ENCODE results near the gene MMP24. TPM values are rescaled to one million over a fixed set of nuclear protein-coding genes. Genes with fewer than 3 reads are reported as not detected.

Gene MMP24
- total RNA-seq, 2 donors from 2014 or later, result 0.52 to 0.88 TPM

- intact Hi-C loops (cut with DNase I), result loop anchor here (5.0 to 10.0 kb wide), 3 partner anchors 113 to 333 kb away; partner anchors contain the start of genes TRPC4AP (in 2 of the 2), ACSS2 (in 1 of the 2) and GGT7 (in 1 of the 2)
- peak; percentile 92 for DNase-seq (ENCODE audit: low spot score)
These were observed 18.4 kb upstream of the MMP24 start for GRCh38 chr20:35207950-35208611.

- intact Hi-C loops (cut with DNase I), result loop anchor here in 1 of 2 donors (10.0 kb wide), 1 partner anchor 381 kb away; no protein-coding TSS in a partner anchor
- no peak for DNase-seq (ENCODE audit: low spot score)
These were observed 11.2 kb upstream of the MMP24 start for GRCh38 chr20:35215066-35215956.

- intact Hi-C loops (cut with DNase I), result loop anchor here in 1 of 2 donors (10.0 kb wide), 1 partner anchor 382 kb away; no protein-coding TSS in a partner anchor
- DNase-seq (ENCODE audit: low spot score), result no peak
These were observed 9.9 kb upstream of the MMP24 start for GRCh38 chr20:35216541-35216940.

- no peak for DNase-seq (ENCODE audit: low spot score)
- intact Hi-C loops (cut with DNase I), result no loop called here
These were observed 2.5 kb upstream of the MMP24 start for GRCh38 chr20:35223941-35224340.

GRCh38 chr20:35224536-35224935 lies 2.0 kb upstream of the MMP24 start:
- DNase-seq (ENCODE audit: low spot score), result no peak
- intact Hi-C loops (cut with DNase I), result no loop called here

GRCh38 chr20:35225319-35226125 lies 968 bp upstream of the MMP24 start:
- intact Hi-C loops (cut with DNase I), result no loop called here

GRCh38 chr20:35226884-35227681 lies 593 bp downstream of the MMP24 start:
- peak; percentile 85 for DNase-seq (ENCODE audit: low spot score)
- intact Hi-C loops (cut with DNase I), result no loop called here

More at GRCh38 chr20:35225319-35226125, 968 bp upstream of the MMP24 start:
- DNase-seq (ENCODE audit: low spot score), result no peak

GRCh38 chr20:35232575-35232974 lies 6.1 kb downstream of the MMP24 start:
- no peak for DNase-seq (ENCODE audit: low spot score)
- intact Hi-C loops (cut with DNase I), result no loop called here

- DNase-seq (ENCODE audit: low spot score), result no peak
- intact Hi-C loops (cut with DNase I), result no loop called here
These were observed 9.4 kb downstream of the MMP24 start for GRCh38 chr20:35235881-35236280.

GRCh38 chr20:35237486-35237885 lies 11.0 kb downstream of the MMP24 start:
- intact Hi-C loops (cut with DNase I), result no loop called here
- no peak for DNase-seq (ENCODE audit: low spot score)

- no peak for DNase-seq (ENCODE audit: low spot score)
- intact Hi-C loops (cut with DNase I), result no loop called here
These were observed 11.7 kb downstream of the MMP24 start for GRCh38 chr20:35238170-35238569.

GRCh38 chr20:35238735-35239134 lies 12.2 kb downstream of the MMP24 start:
- DNase-seq (ENCODE audit: low spot score), result no peak
- intact Hi-C loops (cut with DNase I), result no loop called here

- intact Hi-C loops (cut with DNase I), result no loop called here
These were observed 13.8 kb downstream of the MMP24 start for GRCh38 chr20:35240083-35240810.

GRCh38 chr20:35240811-35241293 lies 14.4 kb downstream of the MMP24 start:
- intact Hi-C loops (cut with DNase I), result no loop called here
- no peak for DNase-seq (ENCODE audit: low spot score)

More at GRCh38 chr20:35240083-35240810, 13.8 kb downstream of the MMP24 start:
- no peak for DNase-seq (ENCODE audit: low spot score)

GRCh38 chr20:35243317-35243716 lies 16.8 kb downstream of the MMP24 start:
- intact Hi-C loops (cut with DNase I), result no loop called here
- DNase-seq (ENCODE audit: low spot score), result no peak

GRCh38 chr20:35243986-35244385 lies 17.5 kb downstream of the MMP24 start:
- DNase-seq (ENCODE audit: low spot score), result no peak
- intact Hi-C loops (cut with DNase I), result no loop called here

- intact Hi-C loops (cut with DNase I), result loop anchor here in 1 of 2 donors (5.0 kb wide), 1 partner anchor 1209 kb away; no protein-coding TSS in a partner anchor
- DNase-seq (ENCODE audit: low spot score), result peak; percentile 61
These were observed 20.2 kb downstream of the MMP24 start for GRCh38 chr20:35246723-35247122.
